IMR-90 (cell line): ENCODE measurements around the gene TGFBI. TPM values are rescaled to one million over a fixed set of nuclear protein-coding genes. Genes with fewer than 3 reads are reported as not detected.

ENCODE experiments used
- ATAC-seq: fragments of 200-7000 bp; cut with Tn5 transposase; 2 replicates; pipeline ENCODE4 v1.9.1; 2020; ENCODE audit warnings: low read depth, mild to moderate bottlenecking, moderate library complexity
- BruUV-seq: library from RNA; stranded (reverse); fragments of 400-500 nt; replicated peaks from 2 replicates; lab custom pipeline; 2021; lab: Mats Ljungman, UMichigan
- CTCF ChIA-PET: fragments of 300-600 bp; formaldehyde crosslinking; extraction: SDS; loops from one replicate; lab custom pipeline; 2021; ENCODE audit warnings: antibody characterized with exemption; lab: Yijun Ruan, JAX
- POLR2A ChIA-PET: fragments of 300-600 bp; sonication (Branson Sonifier 250); formaldehyde crosslinking; loops from one replicate; lab custom pipeline; 2022; ENCODE audit warnings: antibody characterized with exemption; ENCODE audit not compliant: unreplicated experiment; lab: Charles Lee
- DNase-seq: peaks from one replicate; pipeline ENCODE4 v3.0.0; 2013
- H2AFZ ChIP-seq: replicated peaks from 2 replicates; pipeline ENCODE3; 2013; ENCODE audit warnings: low read length, mild to moderate bottlenecking; ENCODE audit not compliant: poor library complexity
- H2AK5ac ChIP-seq: 2 replicates; pipeline ENCODE4 v1.6.1; 2013; ENCODE audit warnings: low read depth, low read length, inconsistent platforms
- H2AK9ac ChIP-seq: replicated peaks from 2 replicates; pipeline ENCODE3; 2013; ENCODE audit warnings: mild to moderate bottlenecking, low read depth, low read length, moderate library complexity; ENCODE audit not compliant: poor library complexity
- H2BK120ac ChIP-seq: 2 replicates; pipeline ENCODE4 v1.6.1; 2013; ENCODE audit warnings: low read depth, low read length, inconsistent platforms
- H2BK15ac ChIP-seq: 3 replicates; pipeline ENCODE4 v1.6.1; 2013; ENCODE audit warnings: low read depth, low read length, inconsistent platforms
- H2BK20ac ChIP-seq: 2 replicates; pipeline ENCODE4 v1.6.1; 2013; ENCODE audit warnings: low read depth, mild to moderate bottlenecking, inconsistent platforms, low read length, moderate library complexity
- H2BK5ac ChIP-seq: 2 replicates; pipeline ENCODE4 v1.6.1; 2013; ENCODE audit warnings: mild to moderate bottlenecking, low read depth, low read length, inconsistent platforms; ENCODE audit not compliant: poor library complexity, severe bottlenecking
- H3K14ac ChIP-seq: replicated peaks from 2 replicates; pipeline ENCODE4 v1.6.1; 2013; ENCODE audit warnings: low read depth, low read length, inconsistent platforms
- H3K18ac ChIP-seq: 2 replicates; pipeline ENCODE4 v1.6.1; 2013; ENCODE audit warnings: low read depth, low read length, control low read depth
- H3K23ac ChIP-seq: 2 replicates; pipeline ENCODE4 v1.6.1; 2013; ENCODE audit warnings: low read depth, low read length, inconsistent platforms
- H3K27ac ChIP-seq: 2 replicates; pipeline ENCODE4 v1.5.1; 2013; ENCODE audit warnings: mild to moderate bottlenecking, control low read depth, low read length; ENCODE audit not compliant: insufficient read depth
- H3K27me3 ChIP-seq: 2 replicates; pipeline ENCODE4 v1.6.1; 2013; ENCODE audit warnings: low read length; ENCODE audit not compliant: control insufficient read depth, insufficient read depth
- H3K36me3 ChIP-seq: 2 replicates; pipeline ENCODE4 v1.6.1; 2013; ENCODE audit warnings: low read length, mixed read lengths; ENCODE audit not compliant: control insufficient read depth, insufficient read depth
- H3K4ac ChIP-seq: 2 replicates; pipeline ENCODE4 v1.6.1; 2013; ENCODE audit warnings: low read depth, low read length, inconsistent platforms
- H3K4me1 ChIP-seq: 2 replicates; pipeline ENCODE4 v1.6.1; 2013; ENCODE audit warnings: low read length, mixed read lengths; ENCODE audit not compliant: control insufficient read depth, insufficient read depth
- H3K4me2 ChIP-seq: 2 replicates; pipeline ENCODE4 v1.6.1; 2013; ENCODE audit warnings: low read depth, mild to moderate bottlenecking, control low read depth, low read length, moderate library complexity
- H3K4me3 ChIP-seq: 2 replicates; pipeline ENCODE4 v1.5.1; 2013; ENCODE audit warnings: low read depth, mild to moderate bottlenecking, control low read depth, low read length, moderate library complexity; ENCODE audit not compliant: insufficient read depth
- H3K56ac ChIP-seq: 2 replicates; pipeline ENCODE4 v1.6.1; 2013; ENCODE audit warnings: low read length, inconsistent platforms; ENCODE audit not compliant: insufficient read depth; ENCODE audit errors: extremely low read depth
- H3K79me1 ChIP-seq, 2 experiments: 2 replicates each; pipeline ENCODE4 v1.6.1; 2013; ENCODE audit warnings: low read length in 2 of 2, inconsistent platforms in 1 of 2, low read depth in 1 of 2
- H3K9ac ChIP-seq: 2 replicates; pipeline ENCODE4 v1.6.1; 2013; ENCODE audit warnings: low read depth, low read length, control low read depth
- H3K9me1 ChIP-seq: 2 replicates; pipeline ENCODE4 v1.6.1; 2013; ENCODE audit warnings: low read length, inconsistent platforms; ENCODE audit not compliant: insufficient read depth
- H3K9me3 ChIP-seq: 2 replicates; pipeline ENCODE4 v1.6.1; 2013; ENCODE audit warnings: low read length; ENCODE audit not compliant: control insufficient read depth, insufficient read depth
- H4K20me1 ChIP-seq: 2 replicates; pipeline ENCODE4 v1.6.1; 2013; ENCODE audit warnings: low read length, inconsistent platforms; ENCODE audit not compliant: insufficient read depth
- H4K5ac ChIP-seq: 2 replicates; pipeline ENCODE4 v1.6.1; 2013; ENCODE audit warnings: mild to moderate bottlenecking, low read depth, low read length, control low read depth
- H4K8ac ChIP-seq, 2 experiments: 2 replicates each; pipeline ENCODE4 v1.6.1; 2013; ENCODE audit warnings: low read depth in 2 of 2, low read length in 2 of 2, control low read depth in 1 of 2, inconsistent platforms in 1 of 2
- H4K91ac ChIP-seq: 2 replicates; pipeline ENCODE4 v1.6.1; 2013; ENCODE audit warnings: low read depth, low read length, inconsistent platforms; ENCODE audit not compliant: insufficient read depth
- BHLHE40 ChIP-seq: fragments of 150-350 bp; IDR thresholded peaks from 2 replicates; pipeline ENCODE4 v1.6.1; 2016; ENCODE audit warnings: mild to moderate bottlenecking, low read depth, low read length
- CEBPB ChIP-seq: IDR thresholded peaks from 2 replicates; pipeline ENCODE4 v1.6.1; 2012; ENCODE audit warnings: low read depth, low read length, improper control_type of control experiment
- CHD1 ChIP-seq: IDR thresholded peaks from 2 replicates; pipeline ENCODE4 v1.6.1; 2012; ENCODE audit warnings: low read depth, low read length, improper control_type of control experiment
- CTCF ChIP-seq: conservative IDR thresholded peaks from 2 replicates; pipeline ENCODE4 v1.5.1; 2012; ENCODE audit warnings: mild to moderate bottlenecking, low read depth, low read length, improper control_type of control experiment
- ELK1 ChIP-seq: fragments of 150-350 bp; IDR thresholded peaks from 2 replicates; pipeline ENCODE4 v1.6.1; 2016; ENCODE audit warnings: low read depth, mild to moderate bottlenecking, low read length, moderate library complexity, borderline replicate concordance
- FOS ChIP-seq: fragments of 150-350 bp; IDR thresholded peaks from 2 replicates; pipeline ENCODE4 v1.6.1; 2016; ENCODE audit warnings: low read depth, low read length
- MAFK ChIP-seq: IDR thresholded peaks from 2 replicates; pipeline ENCODE4 v1.6.1; 2012; ENCODE audit warnings: low read depth, low read length, improper control_type of control experiment
- MAZ ChIP-seq: IDR thresholded peaks from 2 replicates; pipeline ENCODE4 v1.6.1; 2012; ENCODE audit warnings: low read depth, mild to moderate bottlenecking, low read length, improper control_type of control experiment, moderate library complexity, borderline replicate concordance
- MXI1 ChIP-seq: IDR thresholded peaks from 2 replicates; pipeline ENCODE4 v1.6.1; 2012; ENCODE audit warnings: low read depth, mild to moderate bottlenecking, low read length, moderate library complexity, borderline replicate concordance
- NFE2L2 ChIP-seq: fragments of 150-350 bp; IDR thresholded peaks from 2 replicates; pipeline ENCODE4 v1.6.1; 2016; ENCODE audit warnings: low read depth, mild to moderate bottlenecking, low read length
- POLR2A ChIP-seq: IDR thresholded peaks from 2 replicates; pipeline ENCODE4 v1.6.1; 2012; ENCODE audit warnings: mild to moderate bottlenecking, low read depth, low read length
- RAD21 ChIP-seq: IDR thresholded peaks from 2 replicates; pipeline ENCODE4 v1.6.1; 2012; ENCODE audit warnings: low read length, improper control_type of control experiment
- RCOR1 ChIP-seq: IDR thresholded peaks from 2 replicates; pipeline ENCODE4 v1.6.1; 2012; ENCODE audit warnings: mild to moderate bottlenecking, low read length, improper control_type of control experiment; ENCODE audit not compliant: insufficient replicate concordance
- RFX5 ChIP-seq: IDR thresholded peaks from 2 replicates; pipeline ENCODE4 v1.8.0; 2012; ENCODE audit warnings: low read depth, mild to moderate bottlenecking, low read length, moderate library complexity
- SMC3 ChIP-seq: fragments of 150-350 bp; IDR thresholded peaks from 2 replicates; pipeline ENCODE4 v1.6.1; 2016; ENCODE audit warnings: low read depth, mild to moderate bottlenecking, antibody characterized with exemption, low read length, moderate library complexity
- WGBS, 2 experiments: methylation state at CpG; one replicate each; pipeline versions ENCODE4 v1.1.5 to v1.1.7; 2013; ENCODE audit warnings: missing lambda C conversion rate in 2 of 2; ENCODE audit not compliant: insufficient read length in 1 of 2; ENCODE audit errors: extremely low coverage in 2 of 2; 5-methylcytosine and 5-hydroxymethylcytosine counted together
- dilution Hi-C: fragments of 300-500 bp; cut with HindIII; formaldehyde crosslinking; loops from one replicate; pipeline ENCODE4 v1.14.3; 2018; ENCODE audit warnings: low sequenced_read_pairs; ENCODE audit not compliant: unreplicated experiment
- in situ Hi-C: fragments of 300-500 bp; cut with MboI; formaldehyde crosslinking; loops from 3 replicates; pipeline ENCODE4 v1.14.3; 2019; ENCODE audit warnings: low sequenced_read_pairs, inconsistent platforms, mixed read lengths
- intact Hi-C: fragments of 100-400 bp; cut with micrococcal nuclease; formaldehyde crosslinking; loops from 2 replicates; pipeline ENCODE4 v1.10.0; 2022
- polyA plus RNA-seq, 3 experiments: library from polyadenylated mRNA; depleted of rRNA; stranded (reverse); fragments of >200 nt; gene quantifications; 2 replicates each; pipeline ENCODE4 v1.2.3, GENCODE V29; 2012; ENCODE audit warnings: low replicate concordance in 1 of 3
- total RNA-seq: library from RNA; depleted of rRNA; stranded (reverse); fragments of >200 nt; gene quantifications from 2 replicates; pipeline ENCODE4 v1.2.3, GENCODE V29; 2012

The TGFBI gene
- total and polyA plus RNA-seq, 2 of the 4 experiments (the other 2 are of a cell fraction), result 618 to 1,551 TPM

GRCh38 chr5:136047858-136048257 lies 19.1 kb downstream of the TGFBI start:
- Histone ChIP-seq H2BK5ac (no peak overlapping the region), H3K4me3 (no peak overlapping the region), H2BK120ac (no peak overlapping the region), H3K9me3 (no peaks in the 10 kb centered on the region), H3K4ac (no peak overlapping the region), H2BK20ac (no peak overlapping the region), H4K5ac (no peak overlapping the region; the same call in 1 of the 2 replicates), H3K4me2 (no peak overlapping the region), H3K9me1 (peaks cover 38% of the 10 kb centered on the region), H3K18ac (no peak overlapping the region), H3K4me1 (peaks cover 12% of the 10 kb centered on the region), H4K20me1 (0 out of 2 replicates have a peak, but pooled peaks cover 13% of the 10 kb centered on the region), H3K9ac (no peak overlapping the region), H4K91ac (no peak overlapping the region; the same call in 1 of the 2 replicates), H3K27me3 (no peaks in the 10 kb centered on the region), H3K36me3 (peaks cover 85% of the 10 kb centered on the region), H2AFZ (no peak overlapping the region), H2BK15ac (no peak overlapping the region), H3K14ac (no peak overlapping the region), H3K27ac (peak overlapping the region; percentile 15), H2AK5ac (no peak overlapping the region; the same call in 1 of the 2 replicates), H4K8ac (0 out of 4 replicates have a peak overlapping the region, but pooled peaks of 1 of the 2 experiments have one; percentile 3), H3K23ac (no peak overlapping the region), H2AK9ac (peak overlapping the region; percentile 3), H3K79me1 (peaks cover 27 to 55% of the 10 kb centered on the region in 2 experiments; a peak in 3 of 4 replicates), H3K56ac (no peak overlapping the region)
- BruUV-seq, result no TSS peak
- ChIA-PET CTCF (no interaction called here), POLR2A (no interaction called here)
- no peak for TF ChIP-seq FOS
- TF ChIP-seq CTCF, result no peak
- no peak for TF ChIP-seq MAZ
- no peak for TF ChIP-seq MXI1
- TF ChIP-seq POLR2A, result no peak
- TF ChIP-seq RFX5, result no peak
- TF ChIP-seq MAFK, result no peak
- no peak for TF ChIP-seq CEBPB
- no peak for TF ChIP-seq RCOR1
- no peak for TF ChIP-seq SMC3
- no peak for TF ChIP-seq NFE2L2
- no peak for TF ChIP-seq CHD1
- TF ChIP-seq BHLHE40, result no peak
- TF ChIP-seq ELK1, result no peak
- TF ChIP-seq RAD21, result no peak
- intact Hi-C loops (no loop called here), dilution Hi-C loops (no loop called here), in situ Hi-C loops (no loop called here)
- ATAC-seq (no peak), DNase-seq (no peak)
- no CpG with 5 or more reads among the region's 8 CpGs for WGBS, 2 experiments
